Fibroblast of lung (primary cell): ENCODE data around the gene TUT7. TPM values are rescaled to one million over a fixed set of nuclear protein-coding genes. Genes with fewer than 3 reads are reported as not detected.
A peak's percentile ranks its signal among the peaks of the same experiment; 100 is the strongest.

Source experiments
- DNase-seq, 2 donors: peaks; one replicate each; pipeline versions ENCODE4 v3.0.0 to v3.0.0-alpha.2; 2010; ENCODE audit warnings: low read depth in 2 of 2
- H2AFZ ChIP-seq: 2 replicates; pipeline ENCODE4 v1.5.1; 2012; ENCODE audit warnings: low read length, control low read depth, inconsistent platforms
- H3K27ac ChIP-seq: 2 replicates; pipeline ENCODE4 v1.5.1; 2011; ENCODE audit warnings: low read length, control low read depth; ENCODE audit not compliant: insufficient read depth
- H3K27me3 ChIP-seq: 2 replicates; pipeline ENCODE4 v1.5.1; 2011; ENCODE audit warnings: mild to moderate bottlenecking, low read length; ENCODE audit not compliant: control insufficient read depth, insufficient read depth
- H3K36me3 ChIP-seq: 2 replicates; pipeline ENCODE4 v1.5.1; 2011; ENCODE audit warnings: low read length; ENCODE audit not compliant: control insufficient read depth, insufficient read depth
- H3K4me1 ChIP-seq: 2 replicates; pipeline ENCODE4 v1.5.1; 2011; ENCODE audit warnings: low read length; ENCODE audit not compliant: control insufficient read depth, insufficient read depth; ENCODE audit errors: extremely low read depth
- H3K4me2 ChIP-seq: 2 replicates; pipeline ENCODE4 v1.5.1; 2011; ENCODE audit warnings: low read length, control low read depth; ENCODE audit not compliant: insufficient read depth; ENCODE audit errors: extremely low read depth
- H3K4me3 ChIP-seq, 4 experiments: fragments of 200-600 bp in 1 of 4; sonication (generic) in 1 of 4; replicated peaks in 1 of 4; 2 replicates each; pipeline ENCODE4 v1.5.1; 2011 to 2016; ENCODE audit warnings: low read length in 4 of 4, low read depth in 3 of 4, mild to moderate bottlenecking in 3 of 4, control low read depth in 2 of 4, inconsistent platforms in 1 of 4, mixed read lengths in 1 of 4; ENCODE audit not compliant: insufficient read depth in 1 of 4; ENCODE audit errors: control extremely low read depth in 1 of 4
- H3K79me2 ChIP-seq: 2 replicates; pipeline ENCODE4 v1.5.1; 2012; ENCODE audit warnings: mild to moderate bottlenecking, low read length, inconsistent platforms; ENCODE audit not compliant: control insufficient read depth, insufficient read depth
- H3K9ac ChIP-seq: 2 replicates; pipeline ENCODE4 v1.5.1; 2011; ENCODE audit warnings: mild to moderate bottlenecking, low read length, control low read depth; ENCODE audit not compliant: insufficient read depth
- H3K9me3 ChIP-seq: 2 replicates; pipeline ENCODE4 v1.5.1; 2012; ENCODE audit warnings: low read depth, low read length; ENCODE audit not compliant: control insufficient read depth, insufficient read depth
- H4K20me1 ChIP-seq: 2 replicates; pipeline ENCODE4 v1.5.1; 2011; ENCODE audit warnings: low read length; ENCODE audit not compliant: control insufficient read depth, insufficient read depth; ENCODE audit errors: extremely low read depth
- EZH2 ChIP-seq: IDR thresholded peaks from 2 replicates; pipeline ENCODE4 v1.5.1; 2012; ENCODE audit warnings: low read length, control low read depth, mild to moderate bottlenecking; ENCODE audit errors: missing control alignments
- polyA plus RNA-seq, 2 donors: library from polyadenylated mRNA; depleted of rRNA in 1 of 2; stranded (reverse) in 1 of 2; unstranded in 1 of 2; fragments of >200 nt; gene quantifications; 2 replicates each; pipeline ENCODE4 v1.2.1, GENCODE V29; 2011 to 2012; ENCODE audit warnings: missing spikeins in 1 of 2
- total RNA-seq: library from RNA; depleted of rRNA; stranded (reverse); fragments of >200 nt; gene quantifications from 2 replicates; pipeline ENCODE4 v1.2.1, GENCODE V29; 2014
- TF ChIP-seq, protein P1 (sequence below), 2 donors: IDR thresholded peaks in 1 of 2; conservative IDR thresholded peaks in 1 of 2; 1 replicate in 1 of 2; 2 replicates in 1 of 2; pipeline ENCODE4 v1.5.1; 2011 to 2012; ENCODE audit warnings: low read length in 2 of 2, control low read depth in 1 of 2, inconsistent platforms in 1 of 2, low read depth in 1 of 2, mild to moderate bottlenecking in 1 of 2

TUT7 gene
- total and polyA plus RNA-seq, 2 donors (not counting 1 experiment from before 2014, with no cell fraction given), result 31.8 to 36.3 TPM

- H3K4me2 ChIP-seq, result no peak overlapping the region
- H2AFZ ChIP-seq, result no peak overlapping the region
- no peaks in the 10 kb centered on the region for H3K79me2 ChIP-seq
- TF ChIP-seq, protein P1, sequence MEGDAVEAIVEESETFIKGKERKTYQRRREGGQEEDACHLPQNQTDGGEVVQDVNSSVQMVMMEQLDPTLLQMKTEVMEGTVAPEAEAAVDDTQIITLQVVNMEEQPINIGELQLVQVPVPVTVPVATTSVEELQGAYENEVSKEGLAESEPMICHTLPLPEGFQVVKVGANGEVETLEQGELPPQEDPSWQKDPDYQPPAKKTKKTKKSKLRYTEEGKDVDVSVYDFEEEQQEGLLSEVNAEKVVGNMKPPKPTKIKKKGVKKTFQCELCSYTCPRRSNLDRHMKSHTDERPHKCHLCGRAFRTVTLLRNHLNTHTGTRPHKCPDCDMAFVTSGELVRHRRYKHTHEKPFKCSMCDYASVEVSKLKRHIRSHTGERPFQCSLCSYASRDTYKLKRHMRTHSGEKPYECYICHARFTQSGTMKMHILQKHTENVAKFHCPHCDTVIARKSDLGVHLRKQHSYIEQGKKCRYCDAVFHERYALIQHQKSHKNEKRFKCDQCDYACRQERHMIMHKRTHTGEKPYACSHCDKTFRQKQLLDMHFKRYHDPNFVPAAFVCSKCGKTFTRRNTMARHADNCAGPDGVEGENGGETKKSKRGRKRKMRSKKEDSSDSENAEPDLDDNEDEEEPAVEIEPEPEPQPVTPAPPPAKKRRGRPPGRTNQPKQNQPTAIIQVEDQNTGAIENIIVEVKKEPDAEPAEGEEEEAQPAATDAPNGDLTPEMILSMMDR (conservative IDR thresholded peaks at IDR 0.05 in 1 of 2, IDR thresholded peaks at IDR 0.05 in 1 of 2; ENCODE audit: low read depth in 1 of 2, low read length in 2 of 2), result no peak
- no peak for TF ChIP-seq EZH2
- no peaks in the 10 kb centered on the region for H3K27me3 ChIP-seq
- no peak overlapping the region for H3K27ac ChIP-seq
- DNase-seq, result peak; percentile 26 to 51
- no peaks in the 10 kb centered on the region for H4K20me1 ChIP-seq
- H3K4me3 ChIP-seq, result no peak overlapping the region
- H3K4me1 ChIP-seq, result peaks cover 22% of the 10 kb centered on the region
- H3K36me3 ChIP-seq, result peaks cover 6% of the 10 kb centered on the region
- no peak overlapping the region for H3K9ac ChIP-seq
- no peaks in the 10 kb centered on the region for H3K9me3 ChIP-seq
Observed at GRCh38 chr9:86324901-86325300, 29.3 kb downstream of the TUT7 start.

- TF ChIP-seq, protein P1 (conservative IDR thresholded peaks at IDR 0.05 in 1 of 2, IDR thresholded peaks at IDR 0.05 in 1 of 2; ENCODE audit: low read depth in 1 of 2, low read length in 2 of 2), result no peak
- no peak for TF ChIP-seq EZH2
- Histone ChIP-seq H3K27me3 (no peaks in the 10 kb centered on the region), H3K9ac (no peak overlapping the region), H3K4me3 (no peak overlapping the region), H3K79me2 (no peaks in the 10 kb centered on the region), H2AFZ (no peak overlapping the region), H3K9me3 (no peaks in the 10 kb centered on the region), H3K4me2 (peak overlapping the region; percentile 19), H3K4me1 (peaks cover 22% of the 10 kb centered on the region), H4K20me1 (no peaks in the 10 kb centered on the region), H3K36me3 (peaks cover 6% of the 10 kb centered on the region), H3K27ac (peak overlapping the region; percentile 25)
- DNase-seq, result peak; percentile 64 to 65
Observed at GRCh38 chr9:86324308-86324707, 29.9 kb downstream of the TUT7 start.

- Histone ChIP-seq H3K9me3 (no peaks in the 10 kb centered on the region), H3K27me3 (no peaks in the 10 kb centered on the region), H3K4me2 (peak overlapping the region; percentile 17), H2AFZ (no peak overlapping the region), H3K4me1 (peaks cover 22% of the 10 kb centered on the region), H3K27ac (peak overlapping the region; percentile 55), H4K20me1 (no peaks in the 10 kb centered on the region), H3K4me3 (no peak overlapping the region), H3K9ac (no peak overlapping the region), H3K36me3 (peaks cover 8% of the 10 kb centered on the region), H3K79me2 (no peaks in the 10 kb centered on the region)
- peak; percentile 81 to 84 for DNase-seq
- TF ChIP-seq, protein P1 (conservative IDR thresholded peaks at IDR 0.05 in 1 of 2, IDR thresholded peaks at IDR 0.05 in 1 of 2; ENCODE audit: low read depth in 1 of 2, low read length in 2 of 2), result no peak
- no peak for TF ChIP-seq EZH2
Observed at GRCh38 chr9:86322973-86323644, 31.1 kb downstream of the TUT7 start.
